Tibial artery (tissue), 4 donors: ENCODE measurements around the gene POU2AF2.
A peak's percentile ranks its signal among the peaks of the same experiment; 100 is the strongest.

ENCODE experiments used
- DNase-seq, 2 donors: peaks; one replicate each; pipeline ENCODE4 v3.0.0-alpha.2; 2019
- H3K27ac ChIP-seq, 2 donors: fragments of 200-600 bp; sonication (generic) in 1 of 2; 1 replicate in 1 of 2; 2 replicates in 1 of 2; pipeline ENCODE4 v1.5.1; 2018 to 2019; ENCODE audit warnings: mild to moderate bottlenecking in 1 of 2
- H3K27me3 ChIP-seq, 2 donors: fragments of 200-600 bp; sonication (generic) in 1 of 2; one replicate each; pipeline versions ENCODE4 v1.5.1 to v1.6.0; 2016 to 2019
- H3K36me3 ChIP-seq, 3 donors: fragments of 200-600 bp; sonication (generic) in 2 of 3; one replicate each; pipeline ENCODE4 v1.5.1; 2016 to 2019; ENCODE audit warnings: mild to moderate bottlenecking in 2 of 3
- H3K4me1 ChIP-seq, 4 donors: fragments of 200-600 bp; sonication (generic) in 2 of 4; 1 replicate in 3 of 4; 2 replicates in 1 of 4; pipeline ENCODE4 v1.5.1; 2016 to 2019
- H3K4me3 ChIP-seq, 2 donors: fragments of 200-600 bp; sonication (generic) in 1 of 2; 1 replicate in 1 of 2; 2 replicates in 1 of 2; pipeline ENCODE4 v1.5.1; 2018 to 2019; ENCODE audit warnings: mild to moderate bottlenecking in 2 of 2
- H3K9me3 ChIP-seq, 3 donors: fragments of 200-600 bp; sonication (generic) in 1 of 3; one replicate each; pipeline ENCODE4 v1.5.1; 2016 to 2019
- CTCF ChIP-seq, 2 experiments: fragments of 200-600 bp in 1 of 2; fragments of 450-650 bp in 1 of 2; IDR thresholded peaks; one replicate each; pipeline ENCODE4 v1.5.1; 2017 to 2019; ENCODE audit warnings: antibody characterized with exemption in 2 of 2, mild to moderate bottlenecking in 1 of 2, moderate library complexity in 1 of 2
- intact Hi-C: fragments of 100-400 bp; cut with DNase I; formaldehyde crosslinking; loops from one replicate; pipeline ENCODE4 v1.15.0; 2023; ENCODE audit warnings: low total_unique reads

Gene POU2AF2

DNA sequence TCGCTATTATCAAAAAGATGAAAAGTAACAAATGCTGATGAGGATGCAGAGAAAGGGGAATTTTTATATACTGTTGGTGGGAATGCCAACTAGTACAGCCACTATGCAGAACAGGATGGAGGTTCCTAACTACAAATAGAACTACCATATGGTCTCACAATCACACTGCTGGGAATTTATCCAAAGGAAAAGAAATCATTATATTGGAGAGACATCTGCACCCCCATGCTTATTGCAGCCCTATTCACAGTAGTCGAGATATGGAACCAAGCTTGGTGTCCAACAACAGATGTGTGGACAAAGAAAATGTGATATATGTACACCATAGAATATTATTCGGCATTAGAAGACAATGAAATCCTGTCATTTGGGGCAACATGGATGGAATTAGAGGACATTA, 19.6 kb upstream of the POU2AF2 start:
- peaks cover 0 to 3% (median 0%) of the 10 kb centered on the region in 3 donors for H3K9me3 ChIP-seq
- no peak overlapping the region for H3K4me3 ChIP-seq
- H3K36me3 ChIP-seq, result no peaks in the 10 kb centered on the region
- no peaks in the 10 kb centered on the region for H3K27me3 ChIP-seq
- no peak overlapping the region for H3K27ac ChIP-seq
- peaks cover 0 to 7% (median 0%) of the 10 kb centered on the region in 4 donors for H3K4me1 ChIP-seq
- DNase-seq, result no peak
- intact Hi-C loops, result loop anchor here (5.0 kb wide), 1 partner anchor 514 kb away; the partner anchor contains the start of gene ARHGAP20
- no peak for TF ChIP-seq CTCF (IDR thresholded peaks at IDR 0.05)

DNA sequence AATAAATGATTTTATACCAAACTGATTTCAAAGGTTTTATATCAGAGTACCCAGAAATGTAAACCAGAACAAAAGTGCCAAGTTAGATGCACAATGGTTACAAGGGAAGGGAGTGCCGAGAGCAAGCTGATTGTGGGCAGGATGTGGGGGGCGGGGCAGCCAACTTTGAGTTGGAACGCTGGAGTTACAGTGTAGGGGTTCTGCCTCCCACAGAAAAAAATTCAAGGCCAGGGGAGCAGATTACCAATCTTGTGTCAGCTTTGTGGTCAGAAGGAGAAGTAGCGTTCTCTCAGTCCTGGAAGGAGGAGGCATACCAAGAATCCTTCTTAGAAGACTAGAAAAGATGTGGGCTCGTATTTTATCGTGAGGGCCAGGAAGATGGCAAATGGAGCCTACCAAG, 15.9 kb upstream of the POU2AF2 start:
- peaks cover 0 to 3% (median 0%) of the 10 kb centered on the region in 3 donors for H3K9me3 ChIP-seq
- H3K4me3 ChIP-seq, result no peak overlapping the region
- H3K4me1 ChIP-seq, result peaks cover 0 to 9% (median 0%) of the 10 kb centered on the region in 4 donors
- no peaks in the 10 kb centered on the region for H3K36me3 ChIP-seq
- DNase-seq, result no peak
- intact Hi-C loops, result loop anchor here (5.0 kb wide), 1 partner anchor 517 kb away; the partner anchor contains the start of gene ARHGAP20
- no peaks in the 10 kb centered on the region for H3K27me3 ChIP-seq
- TF ChIP-seq CTCF (IDR thresholded peaks at IDR 0.05), result no peak
- H3K27ac ChIP-seq, result no peak overlapping the region

- no peak for TF ChIP-seq CTCF (IDR thresholded peaks at IDR 0.05)
- intact Hi-C loops, result no loop called here
- Histone ChIP-seq H3K27ac (no peak overlapping the region), H3K4me1 (peaks cover 0 to 9% (median 0%) of the 10 kb centered on the region in 4 donors), H3K9me3 (peaks cover 0 to 2% (median 0%) of the 10 kb centered on the region in 3 donors), H3K4me3 (peak overlapping the region; percentile 49 to 56), H3K36me3 (no peaks in the 10 kb centered on the region), H3K27me3 (no peaks in the 10 kb centered on the region)
- no peak for DNase-seq
These were observed 15.4 kb upstream of the POU2AF2 start for GRCh38 chr11:111230122-111230465.

DNA sequence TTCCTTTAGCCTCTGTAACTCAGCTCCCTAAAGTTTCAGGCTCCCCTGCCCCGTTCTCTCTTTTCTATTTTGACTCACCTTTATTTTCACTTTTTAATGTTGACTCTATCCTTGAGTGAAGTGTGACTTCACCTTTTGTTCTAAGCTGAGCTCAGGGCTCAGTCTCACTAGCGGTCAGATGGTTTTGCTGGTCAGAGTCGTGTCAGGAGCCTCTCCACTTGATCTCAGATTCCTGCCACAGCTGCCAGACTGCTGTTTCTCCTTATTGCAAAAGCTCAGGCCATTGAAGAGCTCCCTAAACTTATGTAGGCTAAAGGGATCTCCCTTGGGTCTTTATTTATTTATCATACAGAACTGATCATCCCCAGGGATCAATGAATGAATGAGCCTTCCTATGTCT, 13.7 kb upstream of the POU2AF2 start:
- Histone ChIP-seq H3K27me3 (no peaks in the 10 kb centered on the region), H3K36me3 (no peaks in the 10 kb centered on the region), H3K4me1 (peaks cover 0 to 9% (median 0%) of the 10 kb centered on the region in 4 donors), H3K4me3 (no peak overlapping the region), H3K27ac (no peak overlapping the region), H3K9me3 (no peaks in the 10 kb centered on the region)
- TF ChIP-seq CTCF (IDR thresholded peaks at IDR 0.05), result no peak
- no peak for DNase-seq
- intact Hi-C loops, result no loop called here

- Histone ChIP-seq H3K9me3 (no peaks in the 10 kb centered on the region), H3K4me1 (no peaks in the 10 kb centered on the region), H3K27me3 (peaks cover 0 to 4% of the 10 kb centered on the region in 2 donors), H3K27ac (no peak overlapping the region), H3K36me3 (no peaks in the 10 kb centered on the region), H3K4me3 (no peak overlapping the region)
- intact Hi-C loops, result no loop called here
- no peak for TF ChIP-seq CTCF (IDR thresholded peaks at IDR 0.05)
- DNase-seq, result no peak
These were observed 9.1 kb upstream of the POU2AF2 start for GRCh38 chr11:111236383-111236782.

DNA sequence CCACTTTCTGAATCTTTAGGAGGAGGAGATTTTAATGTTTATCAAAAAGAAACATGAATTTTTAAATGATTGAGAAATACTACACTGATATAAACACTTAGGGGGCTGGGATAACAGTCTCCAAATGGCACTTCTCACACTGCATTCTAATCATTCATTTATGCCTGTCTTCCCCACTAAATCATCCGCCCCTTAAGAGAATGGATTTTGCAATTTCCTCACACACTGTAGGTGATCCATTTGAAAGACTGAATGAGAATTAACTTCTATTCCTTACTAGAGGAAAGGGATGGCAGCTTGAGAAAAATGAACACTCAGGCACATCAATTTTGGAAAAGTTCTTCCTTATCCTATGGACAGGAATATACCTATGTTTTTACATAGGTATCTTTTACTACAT, 7.6 kb upstream of the POU2AF2 start:
- intact Hi-C loops, result no loop called here
- TF ChIP-seq CTCF (IDR thresholded peaks at IDR 0.05), result no peak
- Histone ChIP-seq H3K9me3 (no peaks in the 10 kb centered on the region), H3K4me1 (no peaks in the 10 kb centered on the region), H3K27me3 (peaks cover 0 to 13% of the 10 kb centered on the region in 2 donors), H3K27ac (no peak overlapping the region), H3K36me3 (no peaks in the 10 kb centered on the region), H3K4me3 (no peak overlapping the region)
- DNase-seq, result no peak
